Ascending aorta (tissue), 2 donors: ENCODE measurements around the gene GNAQ. TPM values are rescaled to one million over a fixed set of nuclear protein-coding genes. Genes with fewer than 3 reads are reported as not detected.
"Not testable (repeated sequence)": the region's sequence is repeated elsewhere in the genome, so short reads cannot be mapped to it uniquely, and the experiment has no call there.

ENCODE experiments used
- DNase-seq, 2 donors: peaks; one replicate each; pipeline ENCODE4 v3.0.0-alpha.2; 2019; ENCODE audit warnings: low spot score in 2 of 2
- H3K27ac ChIP-seq, 2 donors: fragments of 200-600 bp; sonication (generic); one replicate each; pipeline ENCODE4 v1.5.1; 2016 to 2017; ENCODE audit warnings: mild to moderate bottlenecking in 1 of 2
- H3K27me3 ChIP-seq: fragments of 200-600 bp; sonication (generic); one replicate; pipeline ENCODE4 v1.5.1; 2017
- H3K36me3 ChIP-seq, 2 donors: fragments of 200-600 bp; sonication (generic); one replicate each; pipeline ENCODE4 v1.5.1; 2016
- H3K4me1 ChIP-seq, 2 donors: fragments of 200-600 bp; sonication (generic); one replicate each; pipeline ENCODE4 v1.5.1; 2016 to 2017; ENCODE audit warnings: mild to moderate bottlenecking in 1 of 2
- H3K4me3 ChIP-seq, 2 donors: fragments of 200-600 bp; sonication (generic); one replicate each; pipeline ENCODE4 v1.5.1; 2016 to 2017; ENCODE audit warnings: mild to moderate bottlenecking in 1 of 2
- H3K9me3 ChIP-seq, 2 donors: fragments of 200-600 bp; sonication (generic); one replicate each; pipeline ENCODE4 v1.5.1; 2016
- intact Hi-C: fragments of 100-400 bp; cut with DNase I; formaldehyde crosslinking; loops from one replicate; pipeline ENCODE4 v1.15.1; 2023
- total RNA-seq: library from RNA; depleted of rRNA; stranded (reverse); fragments of >200 nt; gene quantifications from one replicate; pipeline ENCODE4 v1.1.0, GENCODE V29; 2016
- TF ChIP-seq, protein P1 (sequence below), 3 experiments: fragments of 200-600 bp in 2 of 3; fragments of 450-650 bp in 1 of 3; sonication (generic) in 2 of 3; IDR thresholded peaks; one replicate each; pipeline ENCODE4 v1.5.1; 2016 to 2019; ENCODE audit warnings: antibody characterized with exemption in 3 of 3, mild to moderate bottlenecking in 1 of 3, moderate library complexity in 1 of 3

The GNAQ gene
- total RNA-seq, 1 donor from 2014 or later, result 29.2 TPM

DNA sequence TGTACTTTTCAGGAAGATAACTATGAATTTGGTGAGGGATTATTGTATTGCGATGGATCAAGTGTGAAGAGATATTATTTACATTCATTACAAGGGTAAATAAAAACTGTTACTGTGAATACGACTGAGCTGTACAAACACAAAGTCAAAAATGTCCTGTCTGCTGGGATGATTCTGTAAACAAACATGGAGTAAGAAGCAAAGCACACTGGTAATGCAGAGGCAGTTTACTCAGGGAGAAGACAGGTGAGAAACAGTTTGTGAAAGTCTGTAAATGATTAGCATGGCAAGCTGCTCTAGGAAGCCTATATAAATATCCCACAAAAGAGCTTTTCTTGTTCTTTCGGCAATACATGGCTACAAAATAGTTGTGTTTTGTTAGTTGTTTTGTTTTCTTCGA, 268.0 kb downstream of the GNAQ start:
- intact Hi-C loops, result no loop called here
- DNase-seq, result no peak
- Histone ChIP-seq H3K4me1 (no peaks in the 10 kb centered on the region), H3K36me3 (no peaks in the 10 kb centered on the region), H3K27me3 (no peaks in the 10 kb centered on the region), H3K4me3 (no peak overlapping the region), H3K27ac (no peak overlapping the region), H3K9me3 (no peaks in the 10 kb centered on the region)
- TF ChIP-seq, protein P1, sequence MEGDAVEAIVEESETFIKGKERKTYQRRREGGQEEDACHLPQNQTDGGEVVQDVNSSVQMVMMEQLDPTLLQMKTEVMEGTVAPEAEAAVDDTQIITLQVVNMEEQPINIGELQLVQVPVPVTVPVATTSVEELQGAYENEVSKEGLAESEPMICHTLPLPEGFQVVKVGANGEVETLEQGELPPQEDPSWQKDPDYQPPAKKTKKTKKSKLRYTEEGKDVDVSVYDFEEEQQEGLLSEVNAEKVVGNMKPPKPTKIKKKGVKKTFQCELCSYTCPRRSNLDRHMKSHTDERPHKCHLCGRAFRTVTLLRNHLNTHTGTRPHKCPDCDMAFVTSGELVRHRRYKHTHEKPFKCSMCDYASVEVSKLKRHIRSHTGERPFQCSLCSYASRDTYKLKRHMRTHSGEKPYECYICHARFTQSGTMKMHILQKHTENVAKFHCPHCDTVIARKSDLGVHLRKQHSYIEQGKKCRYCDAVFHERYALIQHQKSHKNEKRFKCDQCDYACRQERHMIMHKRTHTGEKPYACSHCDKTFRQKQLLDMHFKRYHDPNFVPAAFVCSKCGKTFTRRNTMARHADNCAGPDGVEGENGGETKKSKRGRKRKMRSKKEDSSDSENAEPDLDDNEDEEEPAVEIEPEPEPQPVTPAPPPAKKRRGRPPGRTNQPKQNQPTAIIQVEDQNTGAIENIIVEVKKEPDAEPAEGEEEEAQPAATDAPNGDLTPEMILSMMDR (IDR thresholded peaks at IDR 0.05), result no peak

DNA sequence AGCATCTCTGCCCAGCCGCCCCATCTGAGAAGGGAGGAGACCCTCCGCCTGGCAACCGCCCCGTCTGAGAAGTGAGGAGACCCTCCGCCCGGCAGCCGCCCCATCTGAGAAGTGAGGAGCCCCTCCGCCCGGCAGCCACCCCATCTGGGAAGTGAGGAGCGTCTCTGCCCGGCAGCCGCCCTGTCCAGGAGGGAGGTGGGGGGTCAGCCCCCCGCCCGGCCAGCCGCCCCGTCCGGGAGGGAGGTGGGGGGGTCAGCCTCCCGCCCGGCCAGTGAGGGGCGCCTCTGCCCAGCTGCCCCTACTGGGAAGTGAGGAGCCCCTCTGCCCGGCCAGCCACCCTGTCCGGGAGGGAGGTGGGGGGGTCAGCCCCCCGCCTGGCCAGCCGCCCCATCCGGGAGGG, 270.7 kb downstream of the GNAQ start:
- H3K4me1 ChIP-seq, H3K27me3 ChIP-seq, H3K36me3 ChIP-seq, DNase-seq, intact Hi-C loops, H3K9me3 ChIP-seq, H3K4me3 ChIP-seq, H3K27ac ChIP-seq: not testable (repeated sequence)

DNA sequence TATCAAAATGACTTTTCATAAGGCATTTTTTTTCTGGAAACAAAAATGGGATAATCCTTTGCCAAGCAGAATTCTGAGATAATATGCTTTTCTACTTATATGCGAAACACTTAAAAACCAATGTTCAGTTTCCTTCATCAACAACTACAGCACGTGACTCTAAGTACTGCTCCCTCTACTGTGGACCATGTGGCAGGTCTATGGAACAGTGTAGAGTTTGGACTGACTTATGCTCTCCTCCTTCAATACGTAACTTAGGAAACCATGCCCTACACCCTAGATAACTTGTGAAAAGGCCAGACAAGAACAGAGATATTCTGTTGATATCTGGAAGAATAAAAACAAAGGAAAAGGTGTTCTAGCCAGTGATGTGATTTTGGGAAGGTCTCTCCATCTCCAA, 272.2 kb downstream of the GNAQ start:
- no peaks in the 10 kb centered on the region for H3K9me3 ChIP-seq

DNA sequence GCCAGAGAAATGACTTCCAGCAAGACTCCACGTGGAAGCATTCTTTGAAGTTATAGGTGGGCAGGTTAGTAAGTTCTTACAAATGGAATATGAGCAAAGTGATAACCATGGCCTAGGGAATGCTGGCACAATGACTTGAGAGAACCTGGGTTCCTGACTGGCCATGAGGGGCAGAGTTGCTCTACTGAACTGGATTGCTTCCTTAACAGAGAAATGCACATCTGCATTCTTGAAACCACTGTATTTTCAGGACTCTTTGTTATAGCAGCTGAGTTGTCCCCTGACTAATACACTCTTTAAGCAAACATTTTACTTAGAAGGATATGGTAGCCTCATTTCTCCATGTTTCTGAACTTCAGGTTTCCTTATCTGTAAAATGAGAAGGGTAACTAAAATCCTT, 275.2 kb downstream of the GNAQ start:
- intact Hi-C loops, result no loop called here
- TF ChIP-seq, protein P1 (IDR thresholded peaks at IDR 0.05), result no peak
- no peak for DNase-seq
- peaks cover 4 to 8% of the 10 kb centered on the region in 2 donors for H3K4me1 ChIP-seq
- H3K4me3 ChIP-seq, result no peak overlapping the region
- no peaks in the 10 kb centered on the region for H3K9me3 ChIP-seq
- H3K27ac ChIP-seq, result no peak overlapping the region
- H3K36me3 ChIP-seq, result no peaks in the 10 kb centered on the region
- no peaks in the 10 kb centered on the region for H3K27me3 ChIP-seq

More for the DNA sequence above, 272.2 kb downstream of the GNAQ start:
- no peaks in the 10 kb centered on the region for H3K27me3 ChIP-seq
- no peak overlapping the region for H3K27ac ChIP-seq
- intact Hi-C loops, result no loop called here
- no peak for DNase-seq
- H3K4me1 ChIP-seq, result no peaks in the 10 kb centered on the region
- TF ChIP-seq, protein P1 (IDR thresholded peaks at IDR 0.05), result no peak
- H3K36me3 ChIP-seq, result no peaks in the 10 kb centered on the region
- no peak overlapping the region for H3K4me3 ChIP-seq

DNA sequence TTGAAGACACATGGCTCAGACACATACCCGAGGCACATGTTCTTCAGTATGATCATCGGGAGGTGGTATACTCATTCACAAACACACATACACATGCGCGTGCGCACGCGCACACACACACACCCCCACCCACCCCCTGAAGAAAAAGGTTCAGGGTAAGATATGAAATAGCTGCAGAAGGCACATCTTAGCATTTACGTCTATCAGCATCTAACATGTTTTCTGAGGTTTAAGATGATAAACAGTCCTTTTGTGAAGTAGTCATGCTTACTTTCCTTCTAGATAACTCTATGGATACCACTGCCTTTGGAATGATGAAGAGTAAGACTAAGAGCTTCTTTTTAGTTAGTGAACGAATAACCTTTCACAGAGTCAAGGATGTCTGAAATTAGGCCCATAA, 278.4 kb downstream of the GNAQ start:
- no peaks in the 10 kb centered on the region for H3K36me3 ChIP-seq
- TF ChIP-seq, protein P1 (IDR thresholded peaks at IDR 0.05), result no peak
- H3K9me3 ChIP-seq, result no peaks in the 10 kb centered on the region
- H3K4me3 ChIP-seq, result no peak overlapping the region
- DNase-seq, result no peak
- H3K27ac ChIP-seq, result no peak overlapping the region
- H3K4me1 ChIP-seq, result peaks cover 4 to 8% of the 10 kb centered on the region in 2 donors
- no peaks in the 10 kb centered on the region for H3K27me3 ChIP-seq
- intact Hi-C loops, result loop anchor here (5.0 kb wide), 2 partner anchors 284 to 321 kb away; no protein-coding TSS in a partner anchor

DNA sequence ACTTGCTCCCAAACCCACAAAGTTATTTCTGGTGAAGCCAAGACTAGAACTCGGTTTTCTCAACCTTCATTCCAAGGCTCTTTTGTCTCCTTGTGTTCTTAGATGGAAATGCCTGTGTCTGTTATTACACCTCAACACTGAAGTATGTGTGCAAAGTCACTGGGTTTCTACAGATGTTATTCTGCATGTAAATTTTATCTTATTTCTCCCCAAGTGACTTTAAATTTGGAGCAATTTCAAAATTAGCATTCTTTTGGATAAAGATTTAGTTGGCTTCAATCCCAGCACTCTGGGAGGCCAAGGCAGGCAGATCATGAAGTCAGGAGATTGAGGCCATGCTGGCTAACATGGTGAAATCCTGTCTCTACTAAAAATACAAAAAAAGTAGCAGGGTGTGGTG, 279.1 kb downstream of the GNAQ start:
- intact Hi-C loops, result loop anchor here (5.0 kb wide), 2 partner anchors 285 to 320 kb away; no protein-coding TSS in a partner anchor
- TF ChIP-seq, protein P1 (IDR thresholded peaks at IDR 0.05), result no peak

More for the DNA sequence above, 279.1 kb downstream of the GNAQ start:
- H3K27me3 ChIP-seq, result no peaks in the 10 kb centered on the region
- H3K27ac ChIP-seq, result peak overlapping the region; percentile 41 to 43
- H3K9me3 ChIP-seq, result no peaks in the 10 kb centered on the region
- no peaks in the 10 kb centered on the region for H3K36me3 ChIP-seq
- no peak overlapping the region for H3K4me3 ChIP-seq
- no peak for DNase-seq
- peaks cover 4 to 8% of the 10 kb centered on the region in 2 donors for H3K4me1 ChIP-seq
